ENCODE results near the gene LDB3.

LDB3 gene

GRCh38 chr10:86708068-86708782 lies 39.9 kb downstream of the LDB3 start:
- DNase-seq = no peak

GRCh38 chr10:86708783-86709380 lies 40.6 kb downstream of the LDB3 start:
- DNase-seq = no peak

DNA sequence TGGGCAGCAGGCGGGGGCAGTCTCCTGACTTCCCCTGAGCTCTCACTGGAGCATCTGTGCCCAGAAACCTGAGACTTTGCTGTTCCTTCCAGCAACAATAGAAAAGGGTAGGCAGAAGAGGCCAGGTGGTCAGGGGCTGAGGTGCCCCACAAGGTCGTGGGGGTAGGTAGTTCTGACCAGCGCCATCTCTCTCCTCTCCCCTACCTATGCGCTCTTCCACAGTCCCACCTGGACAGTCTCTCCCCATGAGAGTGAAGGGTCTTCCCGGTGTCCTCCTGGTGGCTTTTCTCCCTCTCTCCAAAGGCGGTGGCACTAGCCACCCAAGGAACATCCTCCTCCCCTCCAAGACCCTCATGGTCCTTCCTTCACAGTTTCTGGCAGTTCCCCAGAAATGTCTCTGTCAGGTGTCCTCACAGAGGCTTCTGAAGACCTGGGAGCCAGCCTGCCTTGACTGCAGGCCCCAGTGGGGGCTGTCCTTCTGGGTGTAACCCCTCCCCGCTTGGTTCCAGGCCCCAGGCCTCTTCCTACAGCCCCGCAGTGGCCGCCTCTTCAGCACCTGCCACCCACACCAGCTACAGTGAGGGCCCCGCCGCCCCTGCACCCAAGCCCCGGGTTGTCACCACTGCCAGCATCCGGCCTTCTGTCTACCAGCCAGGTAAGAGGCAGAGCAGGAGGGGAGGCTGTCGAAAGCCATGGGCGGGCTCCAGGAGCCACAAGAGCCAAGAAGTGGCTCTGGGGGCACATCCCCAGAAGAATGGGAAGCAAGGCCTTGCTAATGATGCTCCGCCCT lies 41.3 kb downstream of the LDB3 start:
- DNase-seq = no peak

DNA sequence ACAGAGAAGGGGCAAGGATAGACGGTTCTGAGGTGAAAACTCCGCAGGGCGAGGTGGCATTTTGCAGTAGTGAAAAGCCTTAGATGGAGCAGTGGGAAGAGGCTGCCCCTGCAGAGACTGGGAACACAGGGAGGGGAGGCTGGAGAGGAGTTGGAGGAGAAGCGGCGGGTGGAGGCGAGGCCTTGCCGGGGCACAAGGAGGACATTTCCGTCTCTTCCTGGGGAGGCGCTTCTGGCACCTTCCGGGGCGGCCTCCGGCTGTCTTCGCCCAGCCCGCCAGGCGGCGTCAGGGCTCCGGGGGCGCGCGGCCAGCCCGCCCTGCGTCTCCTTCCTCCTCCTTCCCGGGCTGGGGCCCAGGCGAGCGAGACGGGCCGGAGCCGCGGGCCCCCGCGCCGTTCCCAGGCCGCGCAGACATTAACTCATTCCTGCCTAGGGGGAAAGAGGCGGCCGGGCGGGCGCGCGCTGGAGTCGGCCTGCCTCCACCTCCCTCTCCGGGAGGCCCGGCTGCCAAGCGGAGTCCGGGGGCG lies 42.7 kb downstream of the LDB3 start:
- peak; percentile 77 for DNase-seq

DNA sequence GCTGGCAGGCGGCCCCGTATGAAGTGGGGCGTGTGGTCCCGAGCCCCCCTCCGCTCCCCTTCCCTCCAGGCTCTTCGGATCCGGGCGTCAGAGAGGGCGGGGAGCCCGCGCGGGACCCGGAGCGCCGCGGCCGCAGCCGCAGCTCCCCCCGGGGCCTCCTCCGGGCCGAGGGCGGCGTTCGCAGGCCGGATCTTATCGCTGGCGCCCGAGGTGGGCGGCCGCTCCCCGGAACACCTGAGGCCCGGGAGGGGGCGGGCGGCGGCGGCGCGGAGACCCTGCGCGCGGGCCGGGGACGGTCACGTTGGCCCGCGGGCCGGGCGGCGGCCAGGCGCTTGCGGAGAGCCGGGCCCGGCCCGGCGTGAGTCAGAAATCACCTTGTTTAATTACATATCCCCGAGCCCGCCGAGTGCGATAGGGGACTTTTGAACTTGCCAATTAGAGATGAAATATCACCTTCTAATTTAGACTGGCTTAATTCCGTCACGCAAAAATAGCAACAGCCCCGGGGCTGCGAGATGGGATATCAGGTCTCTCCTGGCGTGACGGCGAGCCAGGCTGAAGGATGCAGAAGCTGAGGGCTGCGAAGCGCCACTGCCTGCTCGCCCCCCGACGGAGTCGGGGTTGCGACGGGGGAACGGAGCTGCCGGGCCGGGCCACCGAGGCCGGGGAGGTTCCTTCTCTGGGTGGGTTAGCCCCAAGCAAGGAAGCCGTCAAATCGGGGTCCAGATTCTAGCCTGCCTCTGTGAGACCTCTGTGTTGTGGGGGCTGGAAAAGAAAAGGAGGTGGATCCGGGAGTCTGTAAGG lies 43.4 kb downstream of the LDB3 start:
- peak; percentile 30 for DNase-seq

DNA sequence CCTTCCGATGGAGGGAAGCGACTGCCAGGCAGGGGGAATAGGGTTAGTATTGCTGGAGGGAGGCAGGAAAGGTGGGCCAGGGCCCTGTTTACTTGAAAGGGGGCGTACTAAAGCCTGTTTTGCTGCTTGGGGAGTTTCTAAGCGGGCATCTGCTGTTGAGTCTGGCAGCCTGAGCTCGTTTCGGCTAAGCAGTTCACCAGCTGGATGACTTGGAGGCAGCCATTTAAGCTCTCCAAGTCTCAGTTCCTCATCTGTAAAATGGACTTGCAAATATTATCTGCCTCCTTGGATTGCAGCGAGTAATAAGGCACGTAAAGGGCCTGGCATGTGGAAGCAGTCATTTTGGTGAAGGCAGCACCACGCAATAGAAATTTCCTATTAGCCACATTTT lies 44.0 kb downstream of the LDB3 start:
- DNase-seq = peak; percentile 27

DNA sequence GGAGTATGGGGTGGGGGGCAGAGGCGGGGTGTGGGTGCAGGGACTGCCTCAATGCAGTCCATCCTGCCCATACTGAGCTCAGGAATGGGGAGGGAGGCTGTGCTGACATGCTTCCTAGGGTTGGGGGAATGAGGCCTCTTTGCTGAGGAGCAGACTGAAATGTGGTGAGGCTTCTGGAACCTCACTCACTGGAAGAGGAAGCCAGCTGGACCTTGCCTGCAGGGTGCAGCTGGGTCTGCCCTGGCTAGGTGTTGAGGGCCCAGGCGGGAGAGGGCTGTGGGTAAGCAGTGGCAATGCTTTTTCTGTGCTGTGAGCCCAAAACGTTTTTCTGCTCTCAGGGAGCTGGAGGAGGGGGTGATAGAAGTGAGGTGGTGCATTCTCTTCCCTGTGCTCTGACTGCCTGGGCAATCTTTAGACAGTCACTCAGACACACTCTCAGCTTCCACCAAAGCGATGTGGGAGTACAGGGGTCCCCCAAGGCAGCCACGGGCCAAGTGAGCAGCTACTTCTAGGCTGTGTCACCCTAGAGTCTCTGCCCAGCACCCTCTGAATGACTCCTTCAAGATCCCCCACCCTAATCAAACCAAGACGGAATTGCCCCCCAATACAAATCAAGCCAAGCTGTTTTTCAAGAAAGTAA lies 47.0 kb downstream of the LDB3 start:
- no peak for DNase-seq

DNA sequence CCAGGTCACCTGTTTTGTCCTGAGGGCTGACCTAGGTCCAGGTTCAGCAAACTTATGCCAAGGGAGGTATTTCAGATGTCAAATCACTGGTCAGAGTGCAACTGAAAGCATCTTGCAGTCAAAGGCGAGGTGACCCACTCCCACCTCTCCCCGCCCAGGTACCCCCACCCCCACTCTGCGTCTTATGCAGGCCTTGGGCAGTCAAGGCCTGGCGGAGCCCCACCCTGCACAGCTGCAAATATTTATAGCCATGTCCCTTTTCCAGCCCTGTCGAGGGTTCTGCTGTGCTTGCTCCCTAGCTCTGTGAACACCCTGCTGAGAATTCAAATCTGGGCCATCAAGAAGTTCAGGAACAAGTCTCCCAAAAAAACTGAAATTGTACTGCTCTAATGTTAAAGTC lies 47.5 kb downstream of the LDB3 start:
- DNase-seq = no peak

GRCh38 chr10:86716466-86716865 lies 48.2 kb downstream of the LDB3 start:
- no peak for DNase-seq

DNA sequence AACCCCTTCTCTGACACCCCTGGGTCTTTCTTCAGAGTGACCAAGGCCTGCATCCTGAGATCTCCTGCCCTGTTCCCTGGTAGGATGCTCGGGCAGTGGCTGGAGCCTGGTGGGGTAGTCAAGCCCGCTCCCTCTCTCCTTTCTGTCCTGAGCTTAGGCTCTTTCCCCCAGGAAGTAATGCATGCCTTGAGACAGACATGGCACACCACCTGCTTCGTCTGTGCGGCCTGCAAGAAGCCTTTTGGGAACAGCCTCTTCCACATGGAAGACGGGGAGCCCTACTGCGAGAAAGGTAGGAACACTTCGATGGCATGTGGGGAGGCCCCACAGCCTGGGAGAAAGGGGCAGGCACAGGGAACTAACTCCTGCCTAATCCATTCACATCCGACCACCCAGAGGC lies 50.2 kb downstream of the LDB3 start:
- DNase-seq = no peak

GRCh38 chr10:86721232-86721631 lies 52.9 kb downstream of the LDB3 start:
- no peak for DNase-seq

DNA sequence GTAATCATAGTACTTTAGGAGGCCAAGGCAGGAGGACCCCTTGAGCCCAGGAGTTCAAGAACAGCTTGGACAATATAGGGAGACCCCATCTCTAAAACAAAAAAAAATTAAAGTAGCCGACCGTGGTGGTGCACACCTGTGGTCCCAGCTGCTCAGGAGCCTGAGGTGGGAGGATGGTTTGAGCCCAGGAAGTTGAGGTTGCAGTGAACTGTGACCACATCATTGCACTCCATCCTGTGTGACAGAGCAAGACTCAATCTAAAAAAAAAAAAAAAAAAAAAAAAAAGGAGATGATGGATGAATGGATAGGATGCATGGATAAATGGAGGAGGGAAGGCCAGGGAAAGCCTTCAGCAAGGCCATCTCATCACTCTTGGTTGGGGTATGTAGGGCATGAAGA lies 54.7 kb downstream of the LDB3 start:
- DNase-seq = no peak

DNA sequence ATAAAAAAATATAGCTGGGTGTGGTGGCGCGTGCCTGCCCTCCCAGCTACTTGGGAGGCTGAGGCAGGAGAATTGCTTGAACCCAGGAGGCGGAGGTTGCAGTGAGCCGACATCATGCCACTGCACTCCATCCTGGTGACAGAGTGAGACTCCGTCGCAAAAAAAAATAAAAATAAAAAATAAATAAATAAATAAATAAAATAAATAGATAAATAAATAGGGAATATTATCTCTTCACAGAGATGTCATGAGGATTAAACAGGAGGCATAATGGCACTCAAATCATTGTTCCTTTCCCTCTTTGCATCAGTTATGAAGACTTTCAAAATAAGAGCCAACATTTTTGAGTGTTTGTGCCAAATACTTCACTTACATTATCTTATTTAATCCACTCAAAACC lies 56.1 kb downstream of the LDB3 start:
- no peak for DNase-seq

- no peak for DNase-seq
Observed at GRCh38 chr10:86725980-86726676, 57.8 kb downstream of the LDB3 start.

DNA sequence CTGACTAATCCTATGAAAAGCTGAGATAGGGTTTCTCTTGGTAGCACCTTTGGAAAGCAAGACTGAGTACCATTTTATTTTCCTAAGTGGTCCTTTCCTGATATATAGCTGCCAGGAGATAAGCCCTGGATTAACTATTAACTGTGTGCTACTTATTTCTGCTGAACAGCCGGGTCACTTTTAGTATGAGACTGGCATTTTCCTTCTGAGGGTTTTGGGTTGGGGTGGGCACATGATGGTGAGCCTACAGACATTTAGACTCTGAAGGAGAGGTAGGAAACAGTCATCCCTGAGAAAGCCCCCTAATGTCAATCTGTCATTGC lies 58.3 kb downstream of the LDB3 start:
- no peak for DNase-seq

DNA sequence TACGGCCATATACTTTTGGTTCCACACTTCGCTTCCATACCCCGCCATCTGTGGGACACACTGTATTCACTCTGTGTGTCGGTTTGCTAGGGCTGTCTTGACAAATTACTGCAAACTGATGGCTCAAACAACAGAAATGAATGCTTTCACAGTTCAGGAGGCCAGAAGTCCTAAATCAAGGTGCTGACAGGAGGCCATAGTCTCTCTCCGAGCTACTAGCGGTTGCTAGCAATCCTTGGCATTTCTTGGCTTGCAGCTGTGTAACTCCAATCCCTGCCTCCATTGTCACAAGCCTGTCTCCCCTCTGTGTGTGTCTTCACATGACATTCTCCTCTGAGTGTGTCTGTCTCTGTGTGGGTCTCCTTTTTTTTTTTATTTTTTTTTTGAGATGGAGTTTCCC lies 59.2 kb downstream of the LDB3 start:
- DNase-seq = no peak

DNA sequence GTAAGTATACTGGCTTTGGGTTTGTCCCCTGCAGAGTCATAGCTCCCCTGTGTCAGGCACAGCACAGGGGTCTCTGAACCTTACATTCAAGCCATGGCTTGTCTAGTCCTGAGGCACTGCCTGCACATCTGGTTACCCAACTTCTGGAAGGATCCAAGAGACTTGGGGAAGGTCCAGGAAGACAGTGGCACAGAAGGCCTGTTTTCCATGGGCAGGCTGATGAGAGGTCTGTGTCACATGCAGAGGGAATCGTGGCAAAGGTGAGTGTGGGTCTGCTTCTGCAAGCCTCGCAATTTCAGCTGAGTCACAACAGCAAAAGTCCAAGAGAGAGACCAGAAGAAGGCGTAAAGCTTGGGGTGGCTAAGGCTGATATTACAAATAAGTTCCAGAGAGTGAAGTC lies 59.7 kb downstream of the LDB3 start:
- no peak for DNase-seq

DNA sequence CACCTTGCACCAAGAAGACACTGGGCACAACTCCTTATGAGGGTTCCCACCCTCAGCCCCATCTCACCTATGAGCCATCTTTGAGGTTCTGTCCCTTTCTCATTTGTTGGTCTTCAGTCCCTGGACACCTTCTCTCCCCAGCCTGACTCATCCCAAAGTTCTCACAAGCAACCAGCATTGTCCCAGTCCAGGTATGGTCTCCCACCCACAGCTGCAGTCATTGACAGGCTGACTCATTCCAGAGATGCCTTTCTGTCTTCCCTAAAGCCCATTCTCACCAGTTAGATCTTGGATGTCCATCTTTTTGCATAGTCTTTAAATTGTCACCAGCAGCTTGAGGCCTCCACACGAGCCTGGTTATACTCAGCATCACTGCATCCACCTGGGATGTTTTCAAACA lies 61.4 kb downstream of the LDB3 start:
- no peak for DNase-seq

- no peak for DNase-seq
Observed at GRCh38 chr10:86730227-86730626, 61.9 kb downstream of the LDB3 start.

GRCh38 chr10:86732771-86733170 lies 64.5 kb downstream of the LDB3 start:
- no peak for DNase-seq

GRCh38 chr10:86733260-86733671 lies 65.0 kb downstream of the LDB3 start:
- DNase-seq = no peak

Data from NCI-H2227 treated with DMSO at 0.1 percent for 48 hours (cell line).